Epithelial cell of proximal tubule (primary cell): ENCODE measurements around the gene ZNF25. TPM values are rescaled to one million over a fixed set of nuclear protein-coding genes. Genes with fewer than 3 reads are reported as not detected.
A peak's percentile ranks its signal among the peaks of the same experiment; 100 is the strongest.

Source experiments
- DNase-seq: peaks from one replicate; pipeline ENCODE4 v3.0.0-alpha.2; 2011; ENCODE audit warnings: low read depth
- H3K4me3 ChIP-seq: 2 replicates; pipeline ENCODE4 v1.5.1; 2011; ENCODE audit warnings: low read depth, mild to moderate bottlenecking, low read length
- total RNA-seq: library from RNA; depleted of rRNA; stranded (reverse); fragments of >200 nt; gene quantifications from 2 replicates; pipeline ENCODE4 v1.2.3, GENCODE V29; 2015
- TF ChIP-seq, protein P1 (sequence below): conservative IDR thresholded peaks from 2 replicates; pipeline ENCODE4 v1.5.1; 2012; ENCODE audit warnings: low read depth, mild to moderate bottlenecking, low read length

Gene ZNF25
- total RNA-seq, 1 donor from 2014 or later, result 2.5 TPM

DNA sequence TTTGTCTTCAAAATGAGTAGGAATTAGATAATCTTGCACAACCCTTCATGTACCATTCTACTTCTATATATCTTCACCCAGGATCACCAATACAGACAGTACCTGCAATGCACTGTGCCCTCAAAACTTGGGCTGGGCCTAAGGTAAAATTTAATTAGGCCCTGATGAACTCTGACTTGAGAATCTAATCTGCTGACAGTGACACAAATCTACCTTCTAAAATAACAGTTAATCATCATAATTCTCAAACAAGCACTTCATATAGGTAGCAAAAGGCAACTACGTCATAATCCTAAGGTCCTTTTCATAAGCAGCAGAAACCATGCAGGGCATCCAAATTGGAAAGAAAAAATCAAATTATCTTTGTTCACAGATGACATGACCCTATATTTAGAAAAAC is 4.1 kb downstream of the ZNF25 start:
- DNase-seq, result no peak
- no peak overlapping the region for H3K4me3 ChIP-seq
- TF ChIP-seq, protein P1, sequence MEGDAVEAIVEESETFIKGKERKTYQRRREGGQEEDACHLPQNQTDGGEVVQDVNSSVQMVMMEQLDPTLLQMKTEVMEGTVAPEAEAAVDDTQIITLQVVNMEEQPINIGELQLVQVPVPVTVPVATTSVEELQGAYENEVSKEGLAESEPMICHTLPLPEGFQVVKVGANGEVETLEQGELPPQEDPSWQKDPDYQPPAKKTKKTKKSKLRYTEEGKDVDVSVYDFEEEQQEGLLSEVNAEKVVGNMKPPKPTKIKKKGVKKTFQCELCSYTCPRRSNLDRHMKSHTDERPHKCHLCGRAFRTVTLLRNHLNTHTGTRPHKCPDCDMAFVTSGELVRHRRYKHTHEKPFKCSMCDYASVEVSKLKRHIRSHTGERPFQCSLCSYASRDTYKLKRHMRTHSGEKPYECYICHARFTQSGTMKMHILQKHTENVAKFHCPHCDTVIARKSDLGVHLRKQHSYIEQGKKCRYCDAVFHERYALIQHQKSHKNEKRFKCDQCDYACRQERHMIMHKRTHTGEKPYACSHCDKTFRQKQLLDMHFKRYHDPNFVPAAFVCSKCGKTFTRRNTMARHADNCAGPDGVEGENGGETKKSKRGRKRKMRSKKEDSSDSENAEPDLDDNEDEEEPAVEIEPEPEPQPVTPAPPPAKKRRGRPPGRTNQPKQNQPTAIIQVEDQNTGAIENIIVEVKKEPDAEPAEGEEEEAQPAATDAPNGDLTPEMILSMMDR, result no peak

DNA sequence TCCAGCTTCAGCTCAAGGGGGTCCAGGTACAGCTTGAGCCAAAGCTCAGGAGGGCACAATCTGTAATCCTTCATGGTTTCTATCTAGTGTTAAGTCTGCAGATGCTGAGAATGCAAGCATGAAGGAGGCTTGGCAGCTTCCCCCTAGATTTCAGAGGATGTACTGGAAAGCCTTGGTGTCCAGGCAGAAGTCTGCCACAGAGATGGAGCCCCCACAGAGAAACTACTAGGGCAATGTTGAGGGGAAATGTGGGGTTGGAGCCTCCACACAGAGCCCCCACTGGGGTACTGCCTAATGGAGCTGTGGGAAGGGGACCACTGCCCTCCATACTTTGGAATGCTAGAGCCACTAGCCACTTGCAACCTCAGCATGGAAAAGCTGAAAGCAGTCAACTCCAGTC is 11.4 kb downstream of the ZNF25 start:
- no peak overlapping the region for H3K4me3 ChIP-seq
- DNase-seq, result no peak
- TF ChIP-seq, protein P1, result no peak

DNA sequence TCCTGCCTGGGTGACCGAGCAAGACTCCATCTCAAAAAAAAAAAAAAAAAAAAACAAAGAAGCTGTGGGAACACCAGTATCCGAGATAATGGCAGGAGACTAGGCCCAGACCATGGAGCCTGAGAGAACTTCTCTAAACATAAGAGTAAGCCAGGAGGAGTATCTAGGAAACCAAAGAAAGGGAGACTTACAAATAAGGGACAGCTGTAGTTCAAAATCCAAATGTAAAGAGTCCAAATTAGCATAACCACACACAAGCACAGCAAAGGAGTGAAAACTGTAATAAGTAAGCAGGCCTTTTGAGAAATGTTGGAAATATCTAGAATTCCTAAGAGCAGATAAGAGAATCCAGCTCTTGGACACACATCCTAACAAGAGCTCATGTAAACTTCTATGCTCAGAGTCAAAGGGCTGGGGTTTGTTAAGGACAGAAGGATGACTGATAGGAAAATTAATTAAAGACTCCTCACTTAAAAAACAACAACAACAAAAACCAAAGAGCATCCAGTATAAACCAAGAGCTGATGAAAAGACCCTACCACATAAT is 15.8 kb downstream of the ZNF25 start:
- no peak overlapping the region for H3K4me3 ChIP-seq
- no peak for DNase-seq
- TF ChIP-seq, protein P1, result no peak

DNA sequence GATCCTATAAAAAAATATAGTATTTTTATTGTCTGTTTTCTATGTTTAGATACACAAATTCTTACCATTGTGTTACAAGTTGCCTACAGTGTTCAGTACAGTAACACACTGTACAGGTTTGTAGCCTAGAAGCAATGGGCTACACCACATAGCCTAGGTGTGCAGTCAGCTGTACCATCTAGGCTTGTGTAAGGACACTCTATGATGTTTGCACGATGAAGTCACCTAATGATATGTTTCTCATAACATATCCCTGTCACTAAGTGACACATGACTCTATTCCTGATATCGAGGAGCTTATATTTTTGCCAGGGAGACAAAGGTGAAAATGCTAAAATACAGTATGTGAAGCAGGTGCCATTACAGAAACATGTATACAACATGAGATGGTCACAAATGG is 18.6 kb downstream of the ZNF25 start:
- no peak overlapping the region for H3K4me3 ChIP-seq
- no peak for DNase-seq
- TF ChIP-seq, protein P1, result no peak

DNA sequence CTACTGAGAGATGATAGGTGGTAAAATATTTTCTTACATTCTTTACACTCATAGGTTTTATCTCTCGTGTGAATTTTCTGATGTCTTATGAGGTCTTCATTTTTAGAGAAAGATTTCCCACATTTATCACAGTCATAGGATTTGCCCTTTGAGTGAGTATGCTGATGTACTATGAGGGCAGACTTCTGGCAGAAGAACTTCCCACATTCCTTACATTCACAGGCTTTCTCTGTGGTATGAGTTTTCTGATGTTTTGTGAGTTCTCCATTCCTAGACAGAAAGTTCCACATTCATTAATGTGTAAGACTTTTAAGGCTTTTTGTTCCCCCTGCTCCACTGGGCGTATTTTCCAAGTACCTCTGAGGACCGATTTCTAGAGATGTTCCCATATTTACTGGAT is 23.5 kb downstream of the ZNF25 start:
- TF ChIP-seq, protein P1, result no peak
- no peak for DNase-seq
- H3K4me3 ChIP-seq, result no peak overlapping the region

DNA sequence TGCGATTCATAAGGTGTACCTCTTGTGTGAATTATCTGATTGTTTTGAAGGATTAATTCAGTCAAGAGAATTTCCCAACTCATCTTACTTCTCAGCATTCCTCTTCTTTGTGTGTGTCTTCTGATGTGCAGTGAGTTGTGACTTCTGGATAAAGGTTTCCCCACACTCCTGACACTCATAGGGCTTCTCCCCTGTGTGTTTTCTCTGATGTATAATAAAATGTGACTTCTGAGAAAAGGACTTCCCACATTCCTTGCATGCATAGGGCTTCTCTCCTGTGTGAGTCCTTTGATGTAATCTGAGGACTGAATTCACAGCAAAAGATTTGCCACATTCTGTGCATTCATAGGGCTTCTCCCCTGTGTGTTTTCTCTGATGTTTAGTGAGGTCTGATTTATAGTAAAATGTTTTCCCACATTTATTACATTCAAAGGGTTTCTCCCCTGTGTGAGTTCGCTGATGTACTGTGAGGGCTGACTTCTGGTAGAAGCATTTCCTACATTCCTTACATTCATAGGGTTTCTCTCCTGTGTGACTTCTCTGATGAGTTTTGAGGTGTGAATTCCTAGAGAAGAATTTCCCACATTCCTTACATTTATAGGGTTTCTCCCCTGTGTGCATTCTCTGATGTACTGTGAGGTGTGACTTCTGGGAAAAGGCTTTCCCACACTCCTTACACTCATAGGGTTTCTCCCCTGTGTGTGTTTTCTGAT is 24.2 kb downstream of the ZNF25 start:
- TF ChIP-seq, protein P1, result no peak
- H3K4me3 ChIP-seq, result no peak overlapping the region
- DNase-seq, result peak; percentile 94

DNA sequence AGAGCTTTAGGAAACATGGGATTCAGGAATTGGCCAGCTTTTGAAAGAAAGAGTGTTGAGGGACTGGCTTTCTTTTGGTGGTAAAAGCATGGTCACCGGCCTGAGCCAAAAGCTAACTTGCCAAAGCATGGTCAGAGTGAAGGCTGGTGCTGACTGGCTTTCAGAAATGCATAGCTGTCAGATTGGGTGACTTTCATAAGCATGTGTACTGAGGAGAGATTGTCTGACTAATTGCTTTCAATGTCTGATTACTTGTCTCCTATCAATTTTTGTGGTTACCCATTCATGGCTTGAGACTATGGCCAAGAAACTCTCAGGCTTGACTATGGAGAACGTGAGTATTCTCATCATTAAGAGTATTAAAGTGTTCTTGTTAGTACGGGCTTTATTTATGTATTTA is 28.2 kb downstream of the ZNF25 start:
- no peak for DNase-seq

More for the DNA sequence above, 28.2 kb downstream of the ZNF25 start:
- no peak overlapping the region for H3K4me3 ChIP-seq
- TF ChIP-seq, protein P1, result no peak
